ENCODE results near the gene SRPK2. TPM values are rescaled to one million over a fixed set of nuclear protein-coding genes. Genes with fewer than 3 reads are reported as not detected.

SRPK2 gene
- polyA plus RNA-seq, 1 donor from 2014 or later, result 118 TPM

DNA sequence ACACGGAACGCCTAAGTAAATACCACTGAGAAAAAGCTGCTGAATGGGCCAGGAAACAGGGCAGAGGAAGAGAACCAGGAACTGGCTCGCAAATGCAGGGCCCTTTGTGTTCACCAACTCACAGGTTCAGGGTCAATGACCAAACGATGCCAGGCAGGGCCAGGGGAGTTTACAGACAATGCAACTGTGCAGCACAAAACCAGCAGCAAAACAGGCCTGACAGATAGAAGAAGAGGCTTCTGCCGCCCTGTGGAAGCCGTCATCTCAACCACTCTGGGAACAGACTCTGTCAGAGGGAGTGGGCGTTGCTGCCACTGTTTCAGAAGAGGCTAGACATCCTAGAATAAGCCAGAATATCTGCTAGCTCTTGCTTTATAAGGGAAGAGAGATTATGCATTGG is 256.8 kb downstream of the SRPK2 start:
- TF ChIP-seq TAF1 (IDR thresholded peaks at IDR 0.05; ENCODE audit: low read depth) (no peak), EP300 (conservative IDR thresholded peaks at IDR 0.05; ENCODE audit: poor library complexity, severe bottlenecking) (no peak), POLR2AphosphoS5 (IDR thresholded peaks at IDR 0.05) (no peak), SMC3 (conservative IDR thresholded peaks at IDR 0.05; ENCODE audit: poor library complexity) (no peak), RAD21 (conservative IDR thresholded peaks at IDR 0.05) (no peak)
- TF ChIP-seq, protein P1, sequence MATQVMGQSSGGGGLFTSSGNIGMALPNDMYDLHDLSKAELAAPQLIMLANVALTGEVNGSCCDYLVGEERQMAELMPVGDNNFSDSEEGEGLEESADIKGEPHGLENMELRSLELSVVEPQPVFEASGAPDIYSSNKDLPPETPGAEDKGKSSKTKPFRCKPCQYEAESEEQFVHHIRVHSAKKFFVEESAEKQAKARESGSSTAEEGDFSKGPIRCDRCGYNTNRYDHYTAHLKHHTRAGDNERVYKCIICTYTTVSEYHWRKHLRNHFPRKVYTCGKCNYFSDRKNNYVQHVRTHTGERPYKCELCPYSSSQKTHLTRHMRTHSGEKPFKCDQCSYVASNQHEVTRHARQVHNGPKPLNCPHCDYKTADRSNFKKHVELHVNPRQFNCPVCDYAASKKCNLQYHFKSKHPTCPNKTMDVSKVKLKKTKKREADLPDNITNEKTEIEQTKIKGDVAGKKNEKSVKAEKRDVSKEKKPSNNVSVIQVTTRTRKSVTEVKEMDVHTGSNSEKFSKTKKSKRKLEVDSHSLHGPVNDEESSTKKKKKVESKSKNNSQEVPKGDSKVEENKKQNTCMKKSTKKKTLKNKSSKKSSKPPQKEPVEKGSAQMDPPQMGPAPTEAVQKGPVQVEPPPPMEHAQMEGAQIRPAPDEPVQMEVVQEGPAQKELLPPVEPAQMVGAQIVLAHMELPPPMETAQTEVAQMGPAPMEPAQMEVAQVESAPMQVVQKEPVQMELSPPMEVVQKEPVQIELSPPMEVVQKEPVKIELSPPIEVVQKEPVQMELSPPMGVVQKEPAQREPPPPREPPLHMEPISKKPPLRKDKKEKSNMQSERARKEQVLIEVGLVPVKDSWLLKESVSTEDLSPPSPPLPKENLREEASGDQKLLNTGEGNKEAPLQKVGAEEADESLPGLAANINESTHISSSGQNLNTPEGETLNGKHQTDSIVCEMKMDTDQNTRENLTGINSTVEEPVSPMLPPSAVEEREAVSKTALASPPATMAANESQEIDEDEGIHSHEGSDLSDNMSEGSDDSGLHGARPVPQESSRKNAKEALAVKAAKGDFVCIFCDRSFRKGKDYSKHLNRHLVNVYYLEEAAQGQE (IDR thresholded peaks at IDR 0.05; ENCODE audit: borderline replicate concordance), result no peak
- no peaks in the 10 kb centered on the region for H3K36me3 ChIP-seq (ENCODE audit: insufficient read depth, low read length)
- no peaks in the 10 kb centered on the region for H3F3A ChIP-seq (ENCODE audit: insufficient read depth, low read length, poor library complexity, severe bottlenecking)
- H3K27ac ChIP-seq (ENCODE audit: low read length), result no peak overlapping the region
- H4K20me1 ChIP-seq (ENCODE audit: insufficient read depth), result no peaks in the 10 kb centered on the region
- no peak overlapping the region for H3K4me2 ChIP-seq (ENCODE audit: low read length)
- no peak overlapping the region for H2AFZ ChIP-seq (ENCODE audit: low read depth, low read length)
- peaks cover 8% of the 10 kb centered on the region for H3K79me2 ChIP-seq (replicated peaks; ENCODE audit: insufficient read depth, low read length)
- no peaks in the 10 kb centered on the region for H3K27me3 ChIP-seq (ENCODE audit: insufficient read depth, low read depth, low read length)
- H3K9ac ChIP-seq (ENCODE audit: low read length), result no peak overlapping the region
- H3K4me3 ChIP-seq (ENCODE audit: low read length), result no peak overlapping the region
- H3K9me3 ChIP-seq (ENCODE audit: low read length), result no peaks in the 10 kb centered on the region
- H3K9me2 ChIP-seq (ENCODE audit: insufficient read depth, low read length), result no peaks in the 10 kb centered on the region

DNA sequence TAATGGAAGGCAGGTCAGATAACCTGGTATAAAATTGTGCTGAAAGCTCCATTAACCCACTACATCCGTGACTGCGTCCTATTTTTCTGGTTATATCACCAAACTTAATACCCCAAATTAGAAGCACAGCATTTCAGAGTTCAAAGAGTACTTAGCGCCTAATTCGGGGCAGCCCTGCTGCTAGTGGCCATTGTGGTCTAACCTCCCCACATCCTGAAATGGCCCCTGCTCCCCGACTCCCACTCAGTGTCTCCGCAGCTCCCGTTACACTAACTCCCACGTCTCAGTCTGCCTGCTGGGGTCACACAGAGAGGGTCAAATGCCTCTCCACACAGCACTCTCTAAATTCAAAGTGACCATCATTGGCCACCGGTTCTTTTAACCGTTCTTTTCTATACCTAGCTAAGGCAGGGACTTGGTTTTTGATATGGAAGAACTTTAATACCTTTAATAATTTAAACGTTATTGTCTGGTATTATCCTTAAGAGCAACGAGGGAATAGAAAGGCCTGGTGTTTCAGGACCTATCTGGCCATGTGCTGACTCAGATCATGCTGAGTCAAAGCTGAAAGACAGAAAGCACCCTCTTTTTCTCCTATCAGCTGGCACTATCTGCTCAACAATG is 257.6 kb downstream of the SRPK2 start:
- Histone ChIP-seq H4K20me1 (ENCODE audit: insufficient read depth) (no peaks in the 10 kb centered on the region), H3K36me3 (ENCODE audit: insufficient read depth, low read length) (no peaks in the 10 kb centered on the region), H3K4me3 (ENCODE audit: low read length) (no peak overlapping the region), H3K9ac (ENCODE audit: low read length) (no peak overlapping the region), H3K27me3 (ENCODE audit: insufficient read depth, low read depth, low read length) (no peaks in the 10 kb centered on the region), H3F3A (ENCODE audit: insufficient read depth, low read length, poor library complexity, severe bottlenecking) (no peaks in the 10 kb centered on the region), H3K9me2 (ENCODE audit: insufficient read depth, low read length) (no peaks in the 10 kb centered on the region), H3K27ac (ENCODE audit: low read length) (no peak overlapping the region), H3K79me2 (replicated peaks; ENCODE audit: insufficient read depth, low read length) (peaks cover 4% of the 10 kb centered on the region), H3K9me3 (ENCODE audit: low read length) (no peaks in the 10 kb centered on the region), H2AFZ (ENCODE audit: low read depth, low read length) (no peak overlapping the region), H3K4me2 (ENCODE audit: low read length) (no peak overlapping the region)
- TF ChIP-seq TAF1 (IDR thresholded peaks at IDR 0.05; ENCODE audit: low read depth) (no peak), RAD21 (conservative IDR thresholded peaks at IDR 0.05) (no peak), POLR2AphosphoS5 (IDR thresholded peaks at IDR 0.05) (no peak), MXI1 (conservative IDR thresholded peaks at IDR 0.05; ENCODE audit: poor library complexity, severe bottlenecking) (no peak), EZH2 (IDR thresholded peaks at IDR 0.05; ENCODE audit: borderline replicate concordance, insufficient read depth, low read length, poor library complexity, severe bottlenecking) (no peak), SMC3 (conservative IDR thresholded peaks at IDR 0.05; ENCODE audit: poor library complexity) (no peak), EP300 (conservative IDR thresholded peaks at IDR 0.05; ENCODE audit: poor library complexity, severe bottlenecking) (no peak)
- TF ChIP-seq, protein P1 (IDR thresholded peaks at IDR 0.05; ENCODE audit: borderline replicate concordance), result no peak
- TF ChIP-seq, protein P2, sequence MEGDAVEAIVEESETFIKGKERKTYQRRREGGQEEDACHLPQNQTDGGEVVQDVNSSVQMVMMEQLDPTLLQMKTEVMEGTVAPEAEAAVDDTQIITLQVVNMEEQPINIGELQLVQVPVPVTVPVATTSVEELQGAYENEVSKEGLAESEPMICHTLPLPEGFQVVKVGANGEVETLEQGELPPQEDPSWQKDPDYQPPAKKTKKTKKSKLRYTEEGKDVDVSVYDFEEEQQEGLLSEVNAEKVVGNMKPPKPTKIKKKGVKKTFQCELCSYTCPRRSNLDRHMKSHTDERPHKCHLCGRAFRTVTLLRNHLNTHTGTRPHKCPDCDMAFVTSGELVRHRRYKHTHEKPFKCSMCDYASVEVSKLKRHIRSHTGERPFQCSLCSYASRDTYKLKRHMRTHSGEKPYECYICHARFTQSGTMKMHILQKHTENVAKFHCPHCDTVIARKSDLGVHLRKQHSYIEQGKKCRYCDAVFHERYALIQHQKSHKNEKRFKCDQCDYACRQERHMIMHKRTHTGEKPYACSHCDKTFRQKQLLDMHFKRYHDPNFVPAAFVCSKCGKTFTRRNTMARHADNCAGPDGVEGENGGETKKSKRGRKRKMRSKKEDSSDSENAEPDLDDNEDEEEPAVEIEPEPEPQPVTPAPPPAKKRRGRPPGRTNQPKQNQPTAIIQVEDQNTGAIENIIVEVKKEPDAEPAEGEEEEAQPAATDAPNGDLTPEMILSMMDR (IDR thresholded peaks at IDR 0.05; ENCODE audit: poor library complexity, severe bottlenecking), result no peak

All from neural cell (in vitro differentiated cells).